Renal pelvis (tissue), 4 donors: ENCODE results near the gene BNC2. TPM values are rescaled to one million over a fixed set of nuclear protein-coding genes. Genes with fewer than 3 reads are reported as not detected.
A peak's percentile ranks its signal among the peaks of the same experiment; 100 is the strongest.

Source experiments
- DNase-seq: peaks from one replicate; pipeline ENCODE4 v3.0.0-alpha.2; 2013
- polyA plus RNA-seq, 3 donors: library from polyadenylated mRNA; unstranded; fragments of 120-200 nt; gene quantifications; one replicate each; pipeline ENCODE4 v1.2.1, GENCODE V29; 2013; ENCODE audit not compliant: insufficient read length in 3 of 3

BNC2 gene
- polyA plus RNA-seq, 3 donors = 8.1 to 11.1 (median 10.5) TPM

DNA sequence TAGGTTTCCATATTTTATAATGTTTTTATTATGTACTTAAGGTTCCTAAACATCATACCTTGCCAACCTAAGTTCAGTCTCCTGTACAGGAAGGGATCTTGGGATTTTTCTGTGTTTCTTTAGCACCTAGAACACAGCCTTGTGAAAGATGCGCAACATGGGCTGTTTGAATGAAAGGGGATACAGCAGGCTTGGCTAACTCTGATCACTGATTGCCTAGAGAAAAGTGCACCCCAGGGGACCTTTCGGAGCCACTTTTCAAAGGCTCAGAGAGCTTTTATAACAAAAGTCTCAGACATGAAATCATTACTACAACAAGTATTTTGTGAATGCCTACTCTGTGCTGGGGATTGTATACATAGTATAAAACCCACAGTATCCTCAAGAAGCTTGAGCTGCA, 261.6 kb downstream of the BNC2 start:
- DNase-seq = no peak

DNA sequence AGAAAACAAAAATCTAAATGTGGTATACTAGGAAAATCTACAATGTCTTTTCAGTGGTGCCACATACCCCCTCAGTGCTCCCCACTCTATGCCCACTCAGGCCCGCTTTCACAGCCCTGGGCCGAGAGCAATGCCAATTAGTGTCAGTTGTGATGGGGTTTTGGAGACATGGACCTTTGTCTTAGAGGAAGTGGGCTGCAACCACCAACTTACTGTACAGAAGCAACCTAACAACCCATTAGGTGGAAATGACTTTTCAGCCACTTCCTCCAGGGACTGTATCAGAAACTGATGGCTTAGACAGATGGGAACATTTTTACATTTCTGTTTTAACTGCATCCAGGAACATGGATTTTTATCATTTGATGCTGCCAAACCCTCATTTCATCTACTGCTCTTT, 268.0 kb downstream of the BNC2 start:
- no peak for DNase-seq

DNA sequence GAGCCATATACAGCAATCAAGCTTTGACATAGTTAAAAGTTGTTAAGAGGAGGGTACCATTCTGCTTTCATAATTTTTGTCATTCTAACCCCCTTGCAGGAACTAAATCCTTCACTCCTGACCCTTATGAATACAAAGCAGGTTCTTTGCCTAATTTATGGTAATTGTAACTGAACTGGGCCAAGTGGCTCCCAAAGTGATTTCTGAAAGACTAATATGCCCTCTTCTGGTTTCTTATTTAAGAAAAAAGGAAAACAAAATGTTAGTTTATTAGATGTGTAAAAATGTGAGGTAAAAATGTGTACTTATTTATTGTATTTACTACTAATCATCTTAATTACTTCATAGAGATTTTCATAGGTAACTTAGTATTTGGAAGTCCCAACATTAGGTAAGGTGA, 268.5 kb downstream of the BNC2 start:
- DNase-seq = no peak

DNA sequence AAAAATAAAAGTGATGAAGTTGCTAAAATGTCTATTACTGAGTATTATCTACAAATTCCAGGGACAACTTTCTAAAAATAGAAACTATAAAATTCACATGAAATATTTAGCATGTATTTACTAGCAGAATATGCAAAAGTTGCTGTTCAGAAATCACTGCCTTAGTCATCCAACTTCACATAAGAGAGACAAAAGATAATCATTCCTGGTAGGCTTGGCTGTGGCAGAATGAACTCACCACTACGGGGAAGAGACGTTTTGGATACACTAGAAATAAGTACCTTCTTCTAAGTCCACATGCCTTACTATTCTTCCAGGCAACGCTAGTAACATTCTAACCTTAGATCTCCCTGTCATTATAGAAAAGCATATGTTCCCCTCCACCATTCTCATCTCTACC, 272.2 kb downstream of the BNC2 start:
- no peak for DNase-seq

DNA sequence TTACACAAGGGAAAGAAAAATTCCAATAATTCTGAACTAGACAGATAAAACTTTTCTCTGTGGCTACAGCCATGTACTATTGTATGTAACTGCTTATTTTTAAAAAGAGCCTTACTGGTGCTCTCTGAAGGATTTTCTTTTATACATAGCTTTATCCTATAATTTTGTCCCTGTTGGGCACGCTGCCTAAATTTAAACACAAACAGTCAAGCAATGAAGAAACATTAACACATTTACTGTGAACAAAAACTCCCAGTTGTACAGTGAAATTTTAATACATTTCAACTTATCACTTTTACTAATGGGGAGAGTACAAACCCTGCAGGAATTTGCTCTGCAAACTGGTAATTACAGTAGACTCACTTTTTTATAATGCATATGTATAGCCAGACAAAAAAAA, 273.3 kb downstream of the BNC2 start:
- DNase-seq = no peak

DNA sequence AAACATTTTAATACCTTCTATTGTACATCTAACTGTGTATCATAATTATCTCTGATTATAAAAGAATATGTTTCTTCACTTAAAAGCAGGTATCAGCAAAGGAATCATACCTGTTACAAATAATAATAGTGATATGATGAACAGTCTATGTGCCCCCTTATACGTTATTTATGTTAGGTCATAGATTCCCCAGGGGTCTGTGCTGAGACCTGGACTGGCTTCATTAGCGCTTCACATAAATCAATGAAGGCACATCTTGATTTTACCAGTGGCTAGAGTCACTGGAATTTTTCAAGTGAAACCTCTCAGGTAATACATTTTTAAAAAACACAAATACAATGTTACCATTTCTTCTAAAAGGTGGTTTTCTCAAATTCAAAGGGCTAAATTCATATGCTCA, 275.2 kb downstream of the BNC2 start:
- no peak for DNase-seq

DNA sequence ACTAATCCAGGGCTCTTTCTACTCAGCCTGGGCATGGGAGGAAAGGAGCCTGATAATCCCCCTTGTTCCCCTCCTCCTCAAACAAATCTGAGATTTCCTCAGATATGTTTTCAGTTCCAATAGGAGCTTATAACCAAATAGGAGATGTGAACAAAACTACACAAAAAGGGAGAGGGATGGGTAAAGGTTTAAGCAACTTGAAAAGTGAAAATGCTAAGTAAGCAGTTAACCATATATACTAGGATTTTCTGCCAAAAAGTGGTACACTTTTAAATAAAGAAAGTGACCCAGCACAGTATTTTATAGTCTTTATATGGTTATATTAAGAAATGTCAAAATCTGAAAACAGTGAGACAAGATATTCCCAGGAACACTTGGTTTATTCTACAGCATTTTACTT, 275.7 kb downstream of the BNC2 start:
- no peak for DNase-seq

DNA sequence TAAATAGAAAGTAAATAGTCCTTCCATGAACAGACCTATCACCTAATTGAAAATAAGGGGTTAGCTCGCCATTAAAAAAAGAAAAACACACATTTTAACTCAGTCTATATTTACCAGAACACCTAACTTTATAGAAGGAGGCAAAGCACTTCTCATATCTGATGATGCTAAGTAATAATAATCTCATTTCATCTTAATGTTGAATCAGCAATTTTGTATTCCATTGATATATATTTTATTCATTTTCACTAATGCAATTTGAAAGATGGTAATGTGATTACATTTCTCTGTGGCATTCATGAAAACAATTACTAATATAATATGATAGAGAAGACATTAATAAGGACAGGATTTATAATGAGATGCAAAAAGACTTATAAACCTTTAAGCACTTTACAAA, 276.7 kb downstream of the BNC2 start:
- DNase-seq = no peak

DNA sequence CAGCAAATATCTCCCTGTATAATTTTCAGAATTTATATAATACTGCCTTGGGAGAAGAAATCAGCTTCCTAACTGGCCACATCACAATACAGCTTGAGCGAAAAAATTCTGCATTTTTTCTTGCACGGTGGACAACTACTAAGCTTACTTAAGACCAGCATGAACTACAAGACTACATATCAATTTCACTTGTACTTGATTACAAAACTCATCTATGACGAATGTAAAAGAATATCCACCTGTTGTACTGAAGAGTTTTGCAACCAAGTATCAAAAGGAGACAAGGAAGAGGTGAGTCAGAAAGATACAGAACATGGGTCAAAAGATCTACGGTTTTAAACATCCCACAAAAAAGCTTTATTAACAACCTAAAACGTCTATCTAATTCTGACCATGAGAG, 279.4 kb downstream of the BNC2 start:
- no peak for DNase-seq

DNA sequence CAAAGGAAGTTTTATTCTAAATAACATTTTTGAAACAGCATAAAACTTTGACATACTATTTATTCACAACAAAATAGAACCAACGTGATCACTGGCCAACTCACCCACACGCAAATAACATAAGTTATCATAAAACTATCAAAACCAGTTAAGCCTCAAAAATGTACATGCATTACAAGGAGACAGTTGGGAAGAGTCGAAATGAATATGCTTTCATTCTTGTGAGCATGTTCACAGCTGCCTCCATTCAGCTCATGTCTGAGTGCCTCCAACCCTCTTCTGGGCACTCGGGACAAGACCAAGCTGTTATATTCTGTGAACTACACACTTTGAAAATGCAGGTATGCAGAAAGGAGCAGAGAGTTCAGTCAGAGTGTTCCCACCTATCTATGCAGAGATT, 284.9 kb downstream of the BNC2 start:
- DNase-seq = no peak

DNA sequence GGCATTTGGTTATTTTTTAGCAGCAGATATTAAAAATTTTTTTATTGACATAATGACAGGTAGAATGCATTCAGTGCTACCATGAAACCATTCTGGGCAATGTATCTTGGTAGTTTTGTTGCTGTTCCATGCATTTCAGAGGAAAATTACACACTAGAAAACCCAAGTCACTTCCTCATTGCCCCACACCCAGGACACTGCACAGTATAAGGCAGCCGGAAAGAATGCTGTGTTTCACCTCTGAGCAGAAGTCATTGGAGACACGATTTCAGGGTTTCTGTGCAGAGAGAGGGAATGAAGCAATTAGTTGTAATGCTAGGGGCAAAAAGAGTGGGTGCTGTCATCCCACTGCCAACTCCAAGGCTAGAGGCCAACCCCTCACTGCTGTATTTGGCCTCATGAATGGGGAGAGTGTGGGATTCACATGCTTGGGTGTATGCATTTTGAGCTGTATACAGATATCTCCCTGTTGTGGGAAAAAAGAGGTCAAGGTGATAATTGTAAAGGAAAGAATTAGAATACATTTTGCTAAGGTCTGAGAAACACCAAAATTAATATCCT, 290.5 kb downstream of the BNC2 start:
- no peak for DNase-seq

DNA sequence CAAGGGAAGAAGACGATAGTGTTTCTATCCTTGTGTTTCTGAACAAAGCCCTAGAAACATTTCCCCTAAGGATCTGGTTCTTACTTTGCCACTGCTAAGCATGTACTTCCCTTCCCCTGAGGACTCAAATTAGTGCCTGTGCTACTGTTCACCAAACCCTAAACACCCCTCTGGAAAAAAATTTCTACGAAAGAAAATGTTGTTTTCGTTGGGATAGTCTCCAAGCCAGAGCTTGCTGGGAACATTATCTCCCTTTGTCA, 294.6 kb downstream of the BNC2 start:
- DNase-seq = no peak

DNA sequence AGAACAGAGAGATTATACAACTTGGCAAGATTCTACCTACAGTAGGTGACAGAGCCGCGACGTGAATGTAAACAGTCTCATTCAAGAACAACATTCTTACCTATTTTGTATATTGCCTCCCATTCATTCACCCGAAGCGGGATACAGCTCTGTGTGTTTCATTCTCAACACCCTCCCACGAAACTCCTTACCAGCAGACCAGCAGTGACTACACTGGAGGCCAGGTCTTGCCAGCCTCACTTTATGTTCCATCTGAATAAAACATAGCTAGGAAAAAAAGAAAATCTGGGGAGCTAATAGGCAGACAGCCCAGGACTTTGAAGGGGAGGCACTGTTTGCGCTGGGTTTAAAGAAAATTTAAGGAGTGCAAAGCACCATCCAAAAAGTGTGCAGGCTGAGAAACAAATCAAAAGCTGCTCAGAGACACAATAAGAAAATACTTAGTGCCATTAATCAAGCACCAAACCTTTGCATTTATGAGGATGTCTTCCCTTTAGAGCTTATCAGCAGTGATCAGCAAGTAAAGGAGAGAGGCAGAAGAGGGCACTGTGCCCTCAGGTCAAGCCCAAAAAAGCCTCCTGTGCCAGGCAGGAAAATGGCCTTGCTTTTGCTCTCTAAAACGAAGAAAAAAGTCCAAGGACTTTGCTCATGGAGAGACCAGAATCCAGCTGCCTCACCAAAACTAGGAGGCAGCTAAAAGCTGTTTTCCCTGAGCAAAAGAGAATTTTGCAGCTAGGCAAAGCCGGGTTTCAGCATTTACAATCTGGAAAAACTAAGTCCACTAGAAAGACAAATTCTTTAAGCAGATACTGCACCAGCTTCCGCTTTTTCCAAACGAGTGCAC, 295.1 kb downstream of the BNC2 start:
- no peak for DNase-seq

DNA sequence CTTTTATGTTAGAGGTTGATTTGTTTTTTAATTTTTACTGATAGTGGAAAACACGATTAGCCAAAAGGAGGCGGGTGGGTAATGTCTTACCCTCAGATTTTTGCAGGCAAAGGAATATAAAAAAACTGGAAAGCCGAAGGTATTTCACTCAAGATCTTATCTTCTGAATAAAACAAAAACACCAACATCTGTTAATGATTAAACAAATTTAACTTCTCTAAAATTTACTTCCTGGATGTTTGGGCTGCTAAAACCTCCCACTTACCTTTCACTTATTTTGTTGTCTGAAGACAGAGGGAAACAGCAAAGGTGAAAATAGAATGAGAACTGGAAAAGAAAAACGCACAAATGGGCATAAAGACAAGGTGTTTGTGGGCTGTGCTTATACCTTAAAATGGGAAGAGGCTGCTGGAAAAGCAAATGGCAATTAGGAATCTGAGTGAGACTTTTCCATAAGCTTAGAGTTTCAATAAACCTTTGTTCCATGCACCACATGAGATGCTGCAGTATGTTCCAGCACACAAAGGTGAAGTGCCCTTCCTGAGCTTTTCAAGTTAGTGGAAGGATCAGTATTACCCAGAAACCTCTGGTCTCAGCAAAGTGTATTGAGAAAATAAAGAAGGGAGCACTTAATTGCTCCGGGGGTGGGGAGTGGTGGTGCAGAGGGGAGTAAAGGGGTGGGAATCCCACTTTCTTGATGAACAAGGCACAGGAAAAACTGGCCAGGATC, 298.3 kb downstream of the BNC2 start:
- no peak for DNase-seq

DNA sequence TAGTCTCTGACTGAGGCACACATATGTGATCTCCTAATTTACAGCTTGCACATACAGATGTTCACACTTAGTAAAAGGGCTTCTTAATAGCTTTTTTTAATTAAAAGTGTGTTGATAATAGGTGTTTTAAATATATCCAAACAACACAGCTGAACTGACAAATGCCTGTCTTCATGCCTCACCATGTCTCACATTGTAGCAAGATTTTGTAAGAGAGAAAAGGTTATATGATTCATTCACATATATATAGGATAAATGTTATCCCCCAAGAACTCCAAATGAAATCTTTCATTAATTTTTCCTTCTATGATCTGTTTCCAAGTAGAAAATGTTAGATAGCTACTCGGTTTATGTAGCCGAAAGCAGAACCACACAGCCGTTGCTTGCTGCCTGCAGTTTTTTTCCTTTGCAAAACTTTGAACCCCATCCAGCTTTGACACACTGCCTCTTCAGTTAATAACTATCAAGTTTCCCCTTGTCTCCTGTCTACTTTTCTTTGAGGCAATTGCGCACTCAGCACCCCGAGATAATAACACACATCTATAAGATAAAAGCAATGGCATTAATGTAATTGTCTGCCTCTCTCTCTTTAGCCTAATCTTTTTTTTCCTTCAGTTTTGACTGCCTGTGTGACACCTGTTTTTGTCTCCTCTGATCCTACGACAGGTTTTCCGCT, 299.2 kb downstream of the BNC2 start:
- no peak for DNase-seq

DNA sequence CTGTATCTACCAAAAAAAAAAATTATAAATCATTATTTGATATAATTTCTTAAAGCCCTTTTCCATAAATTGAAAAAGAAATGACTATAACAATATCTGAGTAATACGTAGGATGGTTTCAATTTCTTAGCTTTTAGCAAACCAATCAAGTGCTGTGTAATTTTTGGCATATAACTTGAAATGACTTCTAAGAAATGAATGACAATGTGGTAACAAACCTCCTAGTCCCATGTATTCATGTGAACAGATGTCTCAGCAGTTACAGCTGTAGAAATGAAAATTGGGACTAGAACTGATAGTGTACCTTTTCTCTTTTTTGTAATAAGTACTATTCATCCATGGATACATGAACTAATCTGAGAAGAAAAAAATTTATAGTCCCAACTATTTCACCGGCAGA, 307.0 kb downstream of the BNC2 start:
- DNase-seq = no peak

DNA sequence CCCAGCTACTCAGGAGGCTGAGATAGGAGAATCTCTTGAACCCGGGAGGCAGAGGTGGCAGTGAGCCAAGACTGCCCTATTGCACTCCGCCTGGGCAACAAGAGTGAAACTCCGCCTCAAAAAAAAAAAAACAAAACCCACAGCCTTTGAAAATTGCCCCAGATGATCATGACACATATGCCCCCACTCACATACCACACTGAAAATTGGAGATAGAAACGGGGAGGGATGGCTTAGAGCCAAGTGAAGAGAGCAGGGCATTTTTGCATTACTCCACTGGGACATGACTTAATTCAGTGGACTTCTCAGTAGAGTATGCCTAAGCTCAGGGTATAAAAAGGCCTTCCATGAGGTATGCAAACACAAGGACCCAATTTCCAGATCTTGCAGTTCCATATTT, 309.3 kb downstream of the BNC2 start:
- DNase-seq = no peak

DNA sequence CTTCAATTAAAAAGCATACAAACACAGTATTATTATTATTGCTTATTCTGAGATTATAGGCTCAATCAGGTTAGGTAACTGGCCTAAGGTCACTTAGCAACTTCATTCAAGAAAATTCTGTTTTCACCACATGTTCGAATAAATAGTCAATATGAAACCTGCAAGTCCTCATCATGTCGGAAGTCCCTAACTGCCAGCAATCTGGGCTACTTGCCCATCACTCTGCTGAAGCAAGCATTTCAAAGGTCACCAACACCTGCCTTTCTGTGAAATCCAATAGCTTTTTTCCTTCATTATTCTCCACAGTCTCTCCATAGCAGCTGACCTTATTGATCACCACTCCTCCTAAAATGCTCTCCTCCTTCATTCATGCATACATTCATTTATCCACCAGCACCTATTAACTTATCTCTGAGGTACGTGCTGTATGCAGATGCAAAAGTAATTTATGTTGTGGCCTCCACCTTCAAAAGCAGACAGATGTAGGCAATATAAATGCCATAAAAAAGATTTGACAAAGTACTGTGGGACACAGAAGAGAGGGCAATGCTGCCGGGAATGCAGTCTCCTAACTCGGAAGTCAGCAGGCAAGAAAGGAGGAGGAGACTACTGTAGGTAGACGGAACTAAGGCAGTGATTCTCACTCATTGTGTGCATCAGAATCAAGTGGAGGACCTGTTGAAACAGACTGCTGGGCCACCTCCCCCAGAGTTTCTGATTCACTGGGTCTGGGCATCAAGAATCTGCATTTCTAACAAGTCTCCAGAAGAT, 310.9 kb downstream of the BNC2 start:
- no peak for DNase-seq

DNA sequence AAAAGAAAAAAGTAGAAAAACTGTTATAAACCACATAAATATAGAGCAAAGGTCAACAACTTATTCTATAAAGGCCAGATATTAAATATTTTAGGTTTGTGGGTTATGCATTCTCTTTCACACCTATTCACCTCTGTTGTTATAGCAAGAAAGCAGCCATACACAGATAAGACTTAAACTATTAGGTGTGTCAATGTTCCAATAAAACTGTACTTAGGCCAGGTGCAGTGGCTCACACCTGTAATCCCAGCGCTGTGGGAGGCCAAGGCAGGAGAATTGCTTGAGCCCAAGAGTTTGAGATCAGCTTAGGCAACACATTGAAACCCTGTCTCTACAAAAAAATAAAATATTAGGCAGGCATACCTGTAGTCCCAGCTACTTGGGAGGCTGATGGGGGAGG, 314.7 kb downstream of the BNC2 start:
- DNase-seq = no peak

DNA sequence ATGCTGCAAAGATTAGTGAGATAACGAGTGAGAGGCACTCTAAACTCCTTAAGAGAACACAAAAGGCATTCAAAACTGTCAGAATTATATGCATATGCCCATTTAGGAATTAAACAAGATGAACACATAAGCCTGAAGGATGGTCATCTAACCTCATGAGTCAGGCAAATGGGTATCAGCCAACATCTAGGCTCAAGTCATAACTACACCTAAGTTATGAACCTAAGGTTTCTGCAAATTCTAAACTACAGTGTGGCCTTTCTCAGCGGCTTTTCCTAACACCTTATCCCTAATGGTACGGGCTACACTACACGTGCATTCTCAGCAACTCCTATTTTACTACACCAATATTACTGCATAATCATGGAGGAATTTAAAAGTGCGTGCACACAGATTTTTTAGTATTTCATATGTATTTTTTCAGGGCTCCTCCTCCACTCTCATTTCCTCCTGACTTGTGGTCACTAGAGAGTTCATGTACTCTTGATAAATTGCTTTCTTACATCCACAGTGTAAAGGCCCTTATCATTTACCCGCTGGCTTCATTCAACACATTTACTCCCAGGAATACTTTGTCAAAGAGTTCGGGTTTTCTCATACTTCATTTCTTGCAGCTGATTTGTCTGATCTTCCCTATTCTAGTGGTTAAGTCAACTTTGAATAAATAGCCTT, 316.5 kb downstream of the BNC2 start:
- peak; percentile 30 for DNase-seq

DNA sequence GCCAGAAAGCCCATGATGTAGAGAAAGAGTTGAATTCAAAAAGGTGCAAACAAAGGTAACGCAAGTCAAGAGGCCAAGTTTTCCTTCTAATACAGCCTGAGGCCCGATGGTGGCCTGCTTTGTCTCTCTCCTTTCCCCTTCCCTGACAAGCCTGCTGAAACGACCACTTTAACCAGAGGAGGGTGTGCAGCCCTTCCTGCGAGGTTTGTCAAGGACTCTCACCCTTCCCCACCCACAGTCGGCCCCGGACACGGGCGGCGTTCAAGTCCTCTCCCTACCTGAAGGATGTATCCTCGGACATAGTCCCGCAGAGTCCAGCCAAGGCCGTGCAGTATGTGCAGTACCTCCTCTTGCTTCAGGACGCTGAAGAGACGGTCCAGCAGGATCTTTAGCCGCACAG, 318.2 kb downstream of the BNC2 start:
- DNase-seq = no peak

DNA sequence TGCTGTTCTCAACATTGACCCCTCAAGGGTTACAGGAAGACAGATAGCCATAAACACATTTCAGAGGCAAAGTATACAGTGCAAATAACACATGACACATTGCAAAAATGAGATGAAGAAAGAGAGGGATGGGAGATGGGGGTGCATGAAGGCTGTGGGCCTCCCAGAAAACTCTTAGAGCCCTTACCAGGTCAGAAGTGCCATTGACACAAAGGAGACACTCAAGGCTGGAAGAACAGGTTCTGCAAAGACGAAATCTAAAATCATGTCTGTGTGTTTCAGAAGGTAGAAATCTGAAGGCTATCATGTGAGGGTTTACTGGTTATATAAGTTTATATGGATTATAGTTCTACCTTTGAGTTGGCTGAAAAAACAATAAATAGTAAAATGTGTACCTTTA, 318.8 kb downstream of the BNC2 start:
- no peak for DNase-seq
